ENCODE measurements around the gene SLC38A5. TPM values are rescaled to one million over a fixed set of nuclear protein-coding genes. Genes with fewer than 3 reads are reported as not detected.

SLC38A5 gene
- total and polyA plus RNA-seq, 7 donors, result 0.34 to 1.7 (median 0.98) TPM

DNA sequence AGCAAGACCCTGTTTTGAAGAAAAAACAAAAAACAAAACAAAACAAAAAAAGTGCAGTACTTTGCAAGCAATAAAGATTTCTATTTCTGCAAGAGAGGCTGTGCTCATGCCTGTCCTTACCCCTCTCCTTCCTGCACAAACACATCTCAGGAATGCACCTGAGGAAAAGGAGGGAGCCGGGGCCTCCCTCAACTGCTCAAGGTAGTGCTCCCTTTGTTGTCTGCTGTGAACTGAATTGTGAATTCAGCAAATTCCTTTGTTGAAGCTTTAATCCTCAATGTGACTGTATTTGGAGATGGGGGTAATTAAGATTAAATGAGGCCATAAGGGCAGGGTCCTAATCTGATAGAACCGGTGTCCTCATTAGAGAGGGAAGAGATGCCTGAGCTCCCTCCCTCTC, 19.8 kb upstream of the SLC38A5 start:
- no peaks in the 10 kb centered on the region for H3K4me1 ChIP-seq
- H3K27ac ChIP-seq, result no peak overlapping the region
- H3K9me3 ChIP-seq, result no peaks in the 10 kb centered on the region
- intact Hi-C loops (cut with DNase I), result no loop called here
- TF ChIP-seq, protein P1, sequence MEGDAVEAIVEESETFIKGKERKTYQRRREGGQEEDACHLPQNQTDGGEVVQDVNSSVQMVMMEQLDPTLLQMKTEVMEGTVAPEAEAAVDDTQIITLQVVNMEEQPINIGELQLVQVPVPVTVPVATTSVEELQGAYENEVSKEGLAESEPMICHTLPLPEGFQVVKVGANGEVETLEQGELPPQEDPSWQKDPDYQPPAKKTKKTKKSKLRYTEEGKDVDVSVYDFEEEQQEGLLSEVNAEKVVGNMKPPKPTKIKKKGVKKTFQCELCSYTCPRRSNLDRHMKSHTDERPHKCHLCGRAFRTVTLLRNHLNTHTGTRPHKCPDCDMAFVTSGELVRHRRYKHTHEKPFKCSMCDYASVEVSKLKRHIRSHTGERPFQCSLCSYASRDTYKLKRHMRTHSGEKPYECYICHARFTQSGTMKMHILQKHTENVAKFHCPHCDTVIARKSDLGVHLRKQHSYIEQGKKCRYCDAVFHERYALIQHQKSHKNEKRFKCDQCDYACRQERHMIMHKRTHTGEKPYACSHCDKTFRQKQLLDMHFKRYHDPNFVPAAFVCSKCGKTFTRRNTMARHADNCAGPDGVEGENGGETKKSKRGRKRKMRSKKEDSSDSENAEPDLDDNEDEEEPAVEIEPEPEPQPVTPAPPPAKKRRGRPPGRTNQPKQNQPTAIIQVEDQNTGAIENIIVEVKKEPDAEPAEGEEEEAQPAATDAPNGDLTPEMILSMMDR (IDR thresholded peaks at IDR 0.05), result no peak
- DNase-seq, result no peak
- H3K4me3 ChIP-seq, result no peak overlapping the region
- ATAC-seq, result no peak
- WGBS, 3 donors, result 86 to 90% (median 89%) methylated on average over 2 of the region's 2 CpGs
- H3K36me3 ChIP-seq (ENCODE audit: insufficient read depth in 1 of 2, low read depth in 1 of 2), result no peaks in the 10 kb centered on the region
- H3K27me3 ChIP-seq (ENCODE audit: insufficient read depth in 3 of 3, low read length in 2 of 3), result peaks cover 0 to 7% (median 0%) of the 10 kb centered on the region in 3 donors

DNA sequence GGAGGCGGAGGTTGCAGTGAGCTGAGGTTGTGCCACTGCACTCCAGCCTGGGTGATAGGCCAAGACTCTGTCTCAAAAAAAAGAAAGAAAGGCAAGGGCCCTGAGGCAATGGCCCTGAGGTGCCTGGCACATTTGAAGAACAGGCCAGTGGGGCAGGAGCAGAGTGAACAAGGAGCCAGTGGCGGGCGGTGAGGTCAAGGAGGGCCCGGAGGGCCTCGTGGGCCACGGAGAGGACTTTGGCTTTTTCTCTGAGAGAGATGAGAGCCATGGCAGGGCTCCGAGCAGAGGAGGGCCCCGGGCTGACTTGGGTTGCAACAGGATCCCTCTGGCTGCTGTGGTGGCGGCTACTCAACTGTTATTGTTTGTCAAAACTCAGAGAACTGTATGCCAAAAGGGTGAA, 19.2 kb upstream of the SLC38A5 start:
- Histone ChIP-seq H3K4me1 (no peaks in the 10 kb centered on the region), H3K27me3 (ENCODE audit: insufficient read depth in 3 of 3, low read length in 2 of 3) (peaks cover 0 to 7% (median 0%) of the 10 kb centered on the region in 3 donors), H3K9me3 (no peaks in the 10 kb centered on the region), H3K27ac (no peak overlapping the region), H3K36me3 (ENCODE audit: insufficient read depth in 1 of 2, low read depth in 1 of 2) (peaks cover 0 to 4% of the 10 kb centered on the region in 2 donors), H3K4me3 (no peak overlapping the region)
- no peak for ATAC-seq
- no peak for DNase-seq
- WGBS, 3 donors, result 79 to 93% (median 85%) methylated on average over 7 to 9 of the region's 9 CpGs
- intact Hi-C loops (cut with DNase I), result no loop called here
- TF ChIP-seq, protein P1 (IDR thresholded peaks at IDR 0.05), result no peak

DNA sequence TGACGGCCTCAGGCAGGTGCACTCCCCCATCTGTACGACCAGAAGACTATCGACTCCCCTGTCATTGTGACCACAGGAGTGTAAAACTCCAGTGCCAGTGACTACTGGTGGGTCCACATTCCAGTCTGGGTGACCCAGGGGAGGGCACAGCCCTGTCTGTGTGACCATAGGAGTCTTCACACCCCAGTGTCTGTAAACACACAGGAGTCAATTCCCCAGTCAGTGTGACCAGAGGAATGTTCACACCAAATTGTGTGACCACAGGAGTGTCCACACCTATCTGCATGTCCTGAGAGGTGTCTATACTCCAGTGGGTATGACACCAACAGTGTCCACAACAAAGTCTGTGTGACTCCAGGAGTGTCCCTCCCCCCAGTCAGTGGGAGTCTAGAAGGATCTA, 18.0 kb upstream of the SLC38A5 start:
- TF ChIP-seq, protein P1 (IDR thresholded peaks at IDR 0.05), result no peak
- no peak overlapping the region for H3K4me3 ChIP-seq

DNA sequence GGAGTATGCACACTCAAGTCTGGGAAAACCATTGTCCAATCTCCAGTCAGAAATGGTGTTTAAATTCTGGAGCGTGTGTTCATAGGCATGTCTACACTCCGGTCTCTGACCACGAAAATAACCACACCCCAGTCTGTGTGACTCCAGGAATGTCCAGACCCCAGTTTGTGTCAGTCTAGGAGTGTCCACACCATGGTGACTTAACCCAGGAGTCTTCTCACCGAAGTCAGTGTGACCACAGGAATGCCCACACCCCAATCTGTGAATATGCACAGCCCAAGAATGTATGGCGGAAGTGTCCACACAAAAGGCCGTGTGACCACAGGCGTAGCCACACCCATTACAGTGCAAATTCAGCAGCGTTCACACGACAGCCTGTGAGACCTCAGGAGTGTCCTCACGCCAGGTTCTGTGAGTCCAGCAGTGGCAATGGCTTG, 17.3 kb upstream of the SLC38A5 start:
- TF ChIP-seq, protein P1 (IDR thresholded peaks at IDR 0.05), result no peak
- peak in 1 of 4 donors; percentile 69 for ATAC-seq
- Histone ChIP-seq H3K4me1 (no peaks in the 10 kb centered on the region), H3K36me3 (ENCODE audit: insufficient read depth in 1 of 2, low read depth in 1 of 2) (peaks cover 0 to 22% of the 10 kb centered on the region in 2 donors), H3K9me3 (no peaks in the 10 kb centered on the region), H3K27me3 (ENCODE audit: insufficient read depth in 3 of 3, low read length in 2 of 3) (no peaks in the 10 kb centered on the region), H3K27ac (no peak overlapping the region), H3K4me3 (no peak overlapping the region)
- WGBS, 3 donors, result 78 to 83% (median 79%) methylated on average over 10 of the region's 10 CpGs
- intact Hi-C loops (cut with DNase I), result no loop called here
- no peak for DNase-seq

More for the DNA sequence above, 18.0 kb upstream of the SLC38A5 start:
- H3K36me3 ChIP-seq (ENCODE audit: insufficient read depth in 1 of 2, low read depth in 1 of 2), result peaks cover 0 to 16% of the 10 kb centered on the region in 2 donors
- no peaks in the 10 kb centered on the region for H3K4me1 ChIP-seq
- H3K27ac ChIP-seq, result no peak overlapping the region
- ATAC-seq, result no peak
- intact Hi-C loops (cut with DNase I), result no loop called here
- H3K27me3 ChIP-seq (ENCODE audit: insufficient read depth in 3 of 3, low read length in 2 of 3), result no peaks in the 10 kb centered on the region
- WGBS, 3 donors, result 69 to 82% (median 71%) methylated on average over 3 of the region's 3 CpGs
- DNase-seq, result no peak
- no peaks in the 10 kb centered on the region for H3K9me3 ChIP-seq

DNA sequence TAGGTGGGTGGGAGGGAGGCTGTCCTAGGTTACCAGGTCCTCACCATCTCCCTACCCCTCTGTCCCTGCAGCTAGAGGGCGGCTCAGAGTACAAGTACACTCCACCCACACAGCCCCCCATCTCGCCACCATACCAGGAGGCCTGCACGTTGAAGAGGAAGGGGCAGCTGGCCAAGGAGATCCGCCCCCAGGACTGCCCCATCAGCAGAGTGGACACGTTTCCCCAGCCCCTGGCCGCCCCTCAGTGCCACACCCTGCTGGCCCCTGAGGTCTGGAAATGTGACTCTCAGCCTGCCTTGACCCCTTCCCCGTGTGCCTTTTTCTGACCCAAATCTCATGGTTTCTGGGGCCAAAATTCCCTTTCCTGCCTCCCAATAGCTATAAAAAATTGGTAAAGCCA, 12.5 kb upstream of the SLC38A5 start:
- peaks cover 0 to 36% of the 10 kb centered on the region in 2 donors for H3K36me3 ChIP-seq (ENCODE audit: insufficient read depth in 1 of 2, low read depth in 1 of 2)

More for the DNA sequence above, 12.5 kb upstream of the SLC38A5 start:
- DNase-seq (no peak), ATAC-seq (no peak)
- H3K27me3 ChIP-seq (ENCODE audit: insufficient read depth in 3 of 3, low read length in 2 of 3), result no peaks in the 10 kb centered on the region
- WGBS, 3 donors, result 64 to 80% (median 71%) methylated on average over 7 of the region's 7 CpGs
- TF ChIP-seq, protein P1 (IDR thresholded peaks at IDR 0.05), result no peak
- H3K27ac ChIP-seq, result no peak overlapping the region
- H3K4me3 ChIP-seq, result no peak overlapping the region
- H3K4me1 ChIP-seq, result no peaks in the 10 kb centered on the region
- intact Hi-C loops (cut with DNase I), result no loop called here
- no peaks in the 10 kb centered on the region for H3K9me3 ChIP-seq
